Kidney glomerular epithelial cell (primary cell): ENCODE measurements around the gene KMT2C.
A peak's percentile ranks its signal among the peaks of the same experiment; 100 is the strongest.
"Not testable (repeated sequence)": the region's sequence is repeated elsewhere in the genome, so short reads cannot be mapped to it uniquely, and the experiment has no call there.

Experiments used
- DNase-seq: peaks from one replicate; lab custom pipeline; 2025; lab: John Stamatoyannopoulos, UW

KMT2C gene

DNA sequence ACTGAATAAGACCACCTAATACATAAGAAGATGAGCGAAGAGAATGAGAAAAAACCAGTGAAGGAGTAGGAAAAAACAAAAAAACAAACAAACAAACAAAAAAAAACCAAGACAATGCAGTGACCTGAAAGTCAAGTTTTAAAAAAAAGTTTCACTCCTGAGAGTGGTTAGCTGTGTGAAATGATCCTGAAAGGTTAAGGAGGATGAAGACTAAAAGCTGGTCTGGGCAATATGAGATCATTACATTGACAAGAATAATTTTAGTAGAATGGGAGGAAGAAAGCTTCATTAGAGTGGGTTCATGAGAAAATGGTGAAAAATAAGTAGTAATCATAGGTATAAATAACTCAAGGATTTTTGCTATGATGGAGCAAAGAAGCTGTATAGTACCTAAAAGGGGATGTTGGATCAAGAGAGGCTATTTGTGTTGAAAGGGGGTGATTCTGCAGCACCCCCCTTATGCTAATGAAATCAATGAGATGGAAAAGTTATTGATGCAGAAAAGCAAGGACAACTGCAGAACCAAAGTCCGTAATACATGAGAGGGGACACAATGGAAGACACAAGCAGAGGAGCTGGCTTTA is 80.2 kb downstream of the KMT2C start:
- DNase-seq, result no peak

DNA sequence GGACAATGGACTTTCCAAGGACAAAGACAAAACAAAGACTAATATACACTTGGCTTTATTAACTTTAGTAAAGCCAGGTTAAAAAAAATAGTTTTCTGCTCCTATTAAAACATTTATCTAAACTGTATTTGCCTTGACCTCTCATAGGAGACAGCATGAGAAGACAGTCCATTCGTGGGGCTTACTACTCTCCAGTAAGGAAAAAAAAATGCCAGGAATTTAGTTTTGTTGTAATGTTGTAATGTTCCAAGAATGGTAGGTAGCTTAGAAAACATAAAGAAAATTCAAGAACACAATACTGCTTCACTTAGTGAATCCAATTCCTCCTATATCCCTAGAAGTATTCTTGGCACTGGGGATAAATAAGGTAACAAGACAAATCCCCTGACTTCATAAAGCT is 81.7 kb downstream of the KMT2C start:
- DNase-seq, result peak; percentile 28

DNA sequence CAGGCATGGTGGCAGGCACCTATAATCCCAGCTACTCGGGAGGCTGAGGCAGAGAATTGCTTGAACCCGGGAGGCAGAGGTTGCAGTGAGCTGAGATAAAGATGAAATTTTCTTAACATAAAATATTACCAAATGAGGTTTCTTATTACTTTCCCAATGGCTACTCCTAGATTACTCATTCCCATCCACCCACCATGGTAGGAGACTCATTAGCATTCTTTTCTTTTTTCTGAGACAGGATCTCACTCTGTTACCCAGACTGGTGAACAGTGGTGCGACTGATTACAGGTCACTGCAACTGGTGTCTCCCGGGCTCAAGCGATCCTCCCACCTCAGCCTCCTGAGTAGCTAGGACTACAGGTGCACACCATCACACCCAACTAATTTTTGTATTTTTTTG is 82.5 kb downstream of the KMT2C start:
- DNase-seq, result not testable (repeated sequence)

DNA sequence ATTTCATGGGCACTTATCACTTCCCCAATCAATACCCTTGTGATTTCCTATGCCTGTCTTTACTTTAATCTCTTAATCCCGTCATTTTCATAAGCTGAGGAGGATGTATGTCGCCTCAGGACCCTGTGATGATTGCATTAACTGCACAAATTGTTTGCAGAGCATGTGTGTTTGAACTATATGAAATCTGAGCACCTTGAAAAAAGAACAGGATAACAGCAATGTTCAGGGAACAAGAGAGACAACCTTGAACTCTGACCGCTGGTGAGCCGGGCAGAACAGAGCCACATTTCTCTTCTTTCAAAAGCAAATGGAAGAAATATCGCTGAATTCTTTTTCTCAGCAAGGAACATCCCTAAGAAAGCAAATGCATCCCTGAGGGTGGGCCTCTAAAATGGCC is 84.1 kb downstream of the KMT2C start:
- DNase-seq, result not testable (repeated sequence)

DNA sequence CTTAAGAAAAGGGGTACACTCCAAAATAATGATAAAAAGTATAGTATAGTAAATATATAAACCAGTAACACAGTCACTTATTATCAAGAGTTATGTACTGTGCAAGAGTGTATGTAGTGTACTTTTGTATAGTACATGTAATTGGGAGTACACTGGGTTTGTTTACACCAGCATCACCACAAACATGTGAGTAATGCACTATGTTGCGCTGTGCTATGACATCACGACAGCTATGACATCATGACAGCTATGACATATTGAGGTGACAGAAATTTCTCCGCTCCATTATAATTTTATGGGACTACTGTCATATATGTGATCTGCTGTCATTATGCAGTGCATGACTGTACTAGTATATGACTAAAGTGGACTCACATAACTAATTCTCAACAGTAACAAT is 84.6 kb downstream of the KMT2C start:
- no peak for DNase-seq

DNA sequence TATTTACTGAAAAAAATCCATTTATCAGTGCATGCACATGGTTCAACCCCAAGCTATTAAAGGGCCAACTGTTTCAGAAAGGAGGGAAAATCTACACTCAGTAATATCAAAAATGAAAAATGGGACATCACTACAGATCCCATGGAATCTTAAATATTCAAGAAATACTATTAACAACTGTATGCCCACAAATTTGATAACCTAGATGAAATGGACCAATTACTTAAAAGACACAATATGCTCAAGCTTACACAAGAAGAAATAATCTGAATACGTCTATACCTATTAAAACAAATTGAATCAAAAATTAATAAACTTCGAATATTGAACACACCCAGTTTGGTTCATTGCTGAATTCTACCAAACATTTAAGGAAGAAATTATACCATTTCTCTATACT is 87.9 kb downstream of the KMT2C start:
- DNase-seq, result no peak

DNA sequence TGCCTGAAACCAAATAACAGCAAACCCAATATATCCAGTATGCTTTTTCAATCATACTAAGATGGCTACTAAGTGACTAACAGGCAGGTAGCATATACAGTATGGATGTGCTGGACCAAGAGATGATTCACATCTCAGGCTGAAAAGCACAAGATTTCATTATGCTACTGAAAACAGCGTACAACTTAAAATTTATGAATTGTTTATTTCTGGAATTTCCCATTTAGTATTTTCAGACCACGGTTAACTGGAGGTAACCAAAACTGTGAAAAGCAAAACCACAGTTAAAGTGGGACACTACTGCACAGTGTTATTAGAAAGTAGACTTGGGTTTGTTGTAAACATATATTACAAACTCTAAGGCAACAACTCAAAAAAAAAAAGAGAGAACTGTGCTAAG is 91.5 kb downstream of the KMT2C start:
- DNase-seq, result no peak

DNA sequence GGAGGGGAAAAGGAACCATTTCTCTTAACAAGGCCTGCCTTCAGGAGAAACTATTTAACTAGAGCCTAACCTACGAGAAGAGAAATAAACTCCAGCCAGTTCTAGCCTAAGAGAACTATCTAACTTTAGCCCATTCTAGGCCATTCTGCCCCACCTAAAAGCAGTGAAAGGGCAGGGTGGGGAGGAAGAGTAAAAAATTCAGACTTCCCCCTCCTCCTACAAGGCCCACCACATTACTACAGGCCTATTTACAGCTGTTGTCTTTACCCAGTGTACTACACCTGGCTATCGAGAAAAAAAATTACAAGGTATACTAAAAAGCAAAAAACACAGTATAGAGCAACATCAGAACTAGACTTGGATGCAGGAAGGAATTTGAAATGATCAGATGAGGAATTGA is 93.0 kb downstream of the KMT2C start:
- DNase-seq, result no peak

DNA sequence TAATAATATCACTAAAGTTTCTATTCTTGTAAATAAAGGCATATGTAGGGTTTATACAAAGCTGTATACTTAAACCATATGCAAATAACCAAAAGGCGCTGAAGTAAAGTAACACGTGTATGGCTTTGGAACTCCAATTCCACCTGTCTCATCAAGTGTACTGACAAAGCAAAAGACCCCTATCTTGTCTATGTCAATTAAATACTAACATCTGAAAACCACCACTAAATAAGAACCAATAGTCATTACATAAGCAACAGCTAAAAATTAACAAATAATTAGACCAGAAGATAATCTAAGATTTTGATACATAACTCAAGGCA is 93.9 kb downstream of the KMT2C start:
- no peak for DNase-seq

DNA sequence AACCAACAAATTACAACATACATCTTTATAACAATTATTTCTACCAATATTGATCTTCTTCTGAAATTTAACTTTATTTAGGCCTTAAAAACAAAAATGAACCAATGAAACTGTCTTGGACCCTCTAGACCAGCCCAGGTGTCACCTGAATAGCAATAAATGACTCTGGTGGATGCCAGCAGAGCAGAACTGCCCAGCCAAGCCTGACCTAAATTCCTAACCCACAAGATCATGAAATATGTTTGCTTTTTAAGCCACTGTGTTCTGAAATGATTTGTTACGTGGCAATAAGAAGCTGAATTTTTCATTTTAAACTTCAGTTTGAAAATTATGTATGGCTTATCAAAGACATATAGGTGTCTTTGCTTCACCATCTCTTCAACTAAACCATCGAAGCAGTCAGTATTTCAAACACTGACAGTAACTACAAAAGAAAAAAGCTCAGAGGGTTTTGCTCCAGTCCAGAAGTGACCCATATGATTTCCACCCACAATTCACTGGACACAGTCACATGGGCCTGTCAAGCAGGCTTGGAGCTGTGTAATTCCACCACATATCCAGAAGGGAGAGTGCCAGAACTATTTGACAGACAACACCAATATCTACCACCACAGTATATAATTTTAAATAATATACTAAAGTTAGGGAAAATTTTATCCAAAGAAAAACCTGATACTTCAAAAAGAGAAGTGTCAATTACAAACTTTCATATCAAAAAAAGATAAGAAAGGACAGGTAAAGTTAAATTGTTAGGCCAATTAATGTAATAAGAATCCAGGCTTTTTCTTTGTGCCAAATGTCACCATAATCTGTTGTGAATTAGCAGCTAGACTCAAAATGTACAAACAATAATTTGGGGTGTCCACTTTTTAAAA is 94.5 kb downstream of the KMT2C start:
- peak; percentile 82 for DNase-seq

DNA sequence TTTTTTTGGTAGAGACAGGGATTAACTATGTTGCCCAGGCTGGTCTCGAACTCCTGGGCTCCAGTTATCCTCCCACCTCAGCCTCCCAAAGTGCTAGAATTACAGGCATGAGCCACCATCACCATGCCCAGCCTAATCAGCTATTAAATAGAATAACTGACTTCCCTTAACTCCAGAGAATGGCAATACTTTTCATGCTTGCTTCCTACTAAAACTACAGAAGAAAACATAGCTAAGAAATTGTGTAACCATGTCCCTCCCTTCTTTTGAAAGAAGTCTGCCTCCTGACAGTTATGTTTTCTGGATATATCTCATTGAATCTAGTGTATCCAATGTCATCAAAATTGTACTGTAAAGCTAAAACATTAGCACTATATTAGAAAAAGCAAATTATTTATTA is 95.6 kb downstream of the KMT2C start:
- DNase-seq, result no peak

DNA sequence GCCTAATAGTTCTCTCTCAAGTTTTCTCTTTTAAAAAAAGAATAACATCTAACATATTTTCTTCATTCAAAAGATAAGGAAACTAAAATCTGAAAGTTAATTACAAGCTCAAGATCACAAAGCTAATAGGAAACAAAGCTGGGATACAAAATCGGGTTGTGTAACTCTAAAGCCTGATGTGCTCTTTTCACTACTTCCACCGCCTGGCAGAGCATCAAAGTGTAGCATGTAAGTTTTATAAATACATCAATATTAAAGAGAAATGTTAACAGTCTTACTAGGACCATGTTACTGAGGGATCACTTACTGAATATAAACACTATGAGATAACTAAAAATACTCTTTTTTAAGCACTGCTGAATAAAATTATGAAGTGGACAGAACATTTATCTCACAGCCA is 97.2 kb downstream of the KMT2C start:
- DNase-seq, result no peak

DNA sequence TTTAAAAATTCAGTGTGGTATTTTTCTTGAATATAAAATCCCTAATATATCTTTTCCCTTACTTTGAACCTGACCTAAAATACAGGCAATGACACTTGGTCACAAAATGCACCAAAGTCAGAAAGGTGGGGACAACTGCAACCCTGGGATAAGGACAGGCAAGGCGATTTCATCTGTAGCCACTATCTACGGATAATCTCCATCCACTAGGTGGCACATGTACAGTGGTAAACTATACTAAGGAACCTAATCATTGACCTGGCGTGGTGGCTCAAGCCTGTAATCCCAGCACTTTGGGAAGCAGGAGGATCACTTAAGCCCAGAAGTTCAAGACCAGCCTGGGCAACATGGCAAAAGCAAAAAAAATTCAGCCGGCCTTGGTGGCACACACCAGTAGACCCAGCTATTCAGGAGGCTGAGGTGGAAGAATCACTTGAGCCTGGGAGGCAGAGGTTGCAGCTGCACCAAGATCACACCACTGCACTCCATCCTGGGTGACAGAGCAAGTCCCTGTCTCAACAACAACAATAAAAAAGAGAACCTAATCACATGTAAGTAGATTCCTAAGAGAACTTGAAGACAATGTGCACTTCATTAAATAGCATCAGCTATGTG is 98.9 kb downstream of the KMT2C start:
- DNase-seq, result peak; percentile 50

DNA sequence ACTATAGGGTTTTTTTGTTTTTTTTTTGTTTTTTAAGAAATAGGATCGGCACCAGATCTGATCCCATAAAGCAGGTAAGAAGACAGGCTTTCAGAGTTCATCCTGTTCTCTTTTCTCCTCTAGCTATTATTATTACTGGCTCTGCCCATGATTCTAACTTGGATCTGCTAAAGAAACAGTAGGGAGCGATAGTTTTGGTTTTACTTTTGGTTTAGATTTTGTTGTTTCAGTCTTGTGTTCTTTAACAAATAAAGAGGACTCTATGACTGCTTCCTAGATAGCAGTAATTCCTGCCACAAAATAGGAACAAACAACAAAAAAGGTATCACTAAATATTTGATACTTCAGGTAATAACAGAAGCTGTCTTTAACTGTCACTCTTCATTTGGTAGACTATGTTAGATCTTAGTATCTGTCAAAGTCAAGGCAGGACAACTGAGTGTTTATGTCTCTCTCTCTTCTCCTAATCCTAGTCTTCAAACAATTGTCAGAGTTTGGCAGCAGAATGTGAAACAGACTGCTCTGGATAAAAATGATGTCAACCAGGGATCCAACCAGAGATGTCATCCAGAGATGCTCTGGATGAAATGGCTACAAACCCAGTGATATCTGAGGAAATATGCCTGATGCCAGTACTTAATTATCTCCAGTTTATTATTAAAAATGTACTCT is 99.8 kb downstream of the KMT2C start:
- DNase-seq, result no peak

DNA sequence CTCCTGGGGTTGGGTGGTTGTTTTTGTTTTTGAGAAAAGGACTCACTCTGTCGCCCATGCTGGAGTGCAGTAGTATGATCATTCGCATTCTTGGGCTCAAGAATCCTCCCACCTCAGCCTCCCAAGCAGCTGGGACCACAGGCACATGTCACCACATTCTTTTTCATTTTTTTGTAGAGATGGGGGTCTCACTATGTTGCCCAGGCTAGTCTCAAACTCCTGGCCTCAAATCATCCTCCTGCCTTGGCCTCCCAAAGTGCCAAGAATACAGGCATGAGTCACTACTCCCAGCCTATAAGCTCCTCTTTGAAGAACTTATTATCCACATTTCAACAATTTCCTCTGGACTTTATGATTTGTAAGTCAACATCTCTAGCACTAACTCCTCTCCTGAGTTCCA is 102.7 kb downstream of the KMT2C start:
- DNase-seq, result no peak

DNA sequence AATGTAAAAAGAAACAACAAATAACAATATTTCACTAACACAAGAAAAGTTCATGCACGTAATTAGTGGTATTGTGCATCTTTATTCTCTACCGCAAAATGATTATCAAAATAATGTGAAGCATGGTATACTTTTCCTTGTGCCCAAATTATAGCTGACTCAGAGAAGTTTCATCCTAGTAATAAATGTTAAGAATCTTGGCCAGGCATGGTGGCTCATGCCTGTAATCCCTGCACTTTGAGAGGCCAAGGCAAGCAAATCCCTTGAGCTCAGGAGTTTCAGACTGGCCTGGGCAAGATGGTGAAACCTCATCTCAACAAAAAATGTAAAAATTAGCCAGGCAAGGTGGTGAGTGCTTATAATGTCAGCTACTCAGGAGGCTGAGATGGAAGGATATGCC is 105.0 kb downstream of the KMT2C start:
- DNase-seq, result no peak

DNA sequence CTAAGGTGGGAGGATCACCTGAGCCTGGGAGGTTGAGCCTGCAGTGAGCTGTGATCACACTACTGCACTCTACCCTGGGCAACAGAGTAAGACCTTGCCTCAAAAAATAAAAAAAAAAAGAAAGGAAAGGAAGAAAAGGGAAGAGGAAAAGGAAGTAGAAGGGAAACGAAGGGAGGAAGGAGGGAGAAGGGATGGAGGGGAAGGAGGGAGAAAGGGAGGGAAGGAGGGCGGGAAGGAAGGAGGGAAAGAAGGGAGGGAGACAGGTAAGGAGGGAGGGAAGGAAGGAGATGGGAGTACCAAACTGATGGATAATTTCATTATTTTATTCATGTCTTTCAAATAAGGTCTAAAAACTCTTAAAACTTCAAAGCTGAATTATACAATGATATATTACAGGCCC is 106.3 kb downstream of the KMT2C start:
- no peak for DNase-seq

DNA sequence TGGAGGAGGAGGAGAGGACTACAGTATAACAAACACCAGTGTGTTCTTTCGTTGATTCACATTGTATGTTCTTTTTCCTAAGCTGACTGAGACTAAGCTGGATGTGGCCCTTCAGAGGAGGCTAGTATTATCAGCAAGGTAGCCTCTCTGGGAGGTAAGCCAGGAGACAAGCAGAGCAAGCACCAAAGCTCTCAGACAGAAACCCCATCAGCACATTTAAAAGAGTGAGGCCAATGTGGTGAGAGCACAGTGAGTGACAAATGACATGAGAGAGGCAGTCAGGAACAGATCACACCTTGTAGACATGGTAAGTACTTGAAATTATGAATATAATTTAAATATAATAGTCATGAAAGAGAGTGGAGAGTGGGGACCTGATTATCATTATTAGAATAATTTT is 107.6 kb downstream of the KMT2C start:
- DNase-seq, result no peak

DNA sequence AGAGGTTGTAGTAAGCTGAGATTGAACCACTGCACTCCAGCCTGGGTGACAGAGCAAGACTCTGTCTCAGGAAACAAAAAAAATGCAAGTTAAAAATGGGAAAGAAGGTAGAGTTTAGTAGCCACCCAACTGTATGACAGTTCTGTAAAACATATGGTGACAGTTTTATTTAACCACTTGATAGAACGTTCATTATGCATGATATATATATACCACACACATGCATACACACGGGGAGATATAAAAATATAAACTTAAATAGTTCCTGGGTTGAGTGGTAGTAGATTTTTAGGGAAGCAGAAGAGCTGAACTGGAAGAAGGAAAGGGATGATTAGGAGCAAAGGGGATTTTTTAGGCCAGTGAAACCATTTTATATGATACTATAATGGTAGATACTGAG is 120.0 kb downstream of the KMT2C start:
- DNase-seq, result no peak

DNA sequence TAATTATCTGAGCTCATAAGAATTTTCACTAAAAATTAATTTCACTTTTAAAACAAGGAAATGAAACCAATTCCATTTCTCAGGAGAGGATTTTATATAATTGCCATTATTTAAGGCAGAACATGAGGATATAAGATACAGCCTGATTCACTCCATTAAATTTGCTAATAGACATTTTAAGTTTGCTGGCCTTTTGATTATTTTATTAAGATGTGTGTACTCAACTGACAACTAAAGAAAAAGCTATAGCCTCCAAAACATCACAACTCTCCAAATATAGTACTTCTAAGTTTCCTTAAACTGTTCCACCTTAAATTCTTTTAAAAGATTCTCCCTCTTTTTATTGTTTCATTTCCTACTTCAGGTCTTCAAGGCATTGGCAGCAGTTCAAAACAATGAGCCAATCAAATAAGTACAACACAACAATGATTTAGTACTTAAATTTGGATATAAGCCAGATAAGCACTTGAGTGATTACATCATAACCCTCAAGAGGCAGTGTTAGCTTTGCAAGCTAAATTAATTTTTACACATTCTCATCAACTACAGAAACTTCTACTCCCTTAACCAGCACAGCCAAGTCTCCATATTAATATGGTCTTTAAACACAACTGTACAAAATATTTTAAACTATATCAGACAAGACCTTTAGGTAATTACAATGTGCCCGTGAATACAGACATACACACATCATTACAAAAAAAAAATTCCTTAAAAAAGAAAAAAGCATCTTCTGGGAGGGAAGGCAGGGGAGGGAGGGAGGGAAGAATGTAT is 121.8 kb downstream of the KMT2C start:
- peak; percentile 89 for DNase-seq

DNA sequence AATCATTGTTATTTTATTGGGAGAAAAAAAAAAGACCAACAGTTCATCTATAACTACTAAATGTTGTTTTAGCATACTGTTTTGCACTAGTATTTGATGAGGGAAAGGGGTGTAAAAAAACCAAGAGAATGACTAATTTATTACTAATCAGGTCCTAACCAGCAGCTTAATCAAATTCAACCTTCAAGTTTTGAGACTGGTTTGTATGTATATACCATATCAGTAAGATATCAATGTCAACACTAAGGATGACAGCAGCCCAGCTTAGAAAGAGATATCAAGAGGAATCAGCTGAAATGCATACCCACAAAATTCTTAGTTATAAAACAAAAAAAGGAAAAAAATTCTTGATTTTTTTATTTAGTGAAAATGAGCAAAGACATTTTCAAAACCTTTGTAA is 122.6 kb downstream of the KMT2C start:
- no peak for DNase-seq

DNA sequence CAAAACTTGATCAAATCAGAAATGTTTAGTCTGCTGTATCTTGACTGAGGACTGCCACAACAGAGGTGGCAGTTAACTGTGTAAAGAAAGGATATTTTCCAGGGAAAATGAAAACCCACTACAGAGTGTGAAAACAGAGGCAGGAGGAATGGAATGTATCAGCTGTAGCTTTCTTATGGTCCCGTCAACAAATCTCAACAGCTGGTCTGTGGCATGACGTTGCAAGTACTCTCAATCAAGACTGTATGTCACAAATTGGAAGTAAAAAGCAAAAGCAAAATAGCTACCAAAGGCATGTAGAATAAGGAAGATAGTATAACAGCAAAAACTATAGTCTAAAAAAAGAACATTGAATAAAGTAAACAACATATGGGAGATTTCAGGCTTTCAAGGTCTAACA is 123.5 kb downstream of the KMT2C start:
- no peak for DNase-seq
